ENCODE results near the gene INPPL1.

Gene INPPL1

DNA sequence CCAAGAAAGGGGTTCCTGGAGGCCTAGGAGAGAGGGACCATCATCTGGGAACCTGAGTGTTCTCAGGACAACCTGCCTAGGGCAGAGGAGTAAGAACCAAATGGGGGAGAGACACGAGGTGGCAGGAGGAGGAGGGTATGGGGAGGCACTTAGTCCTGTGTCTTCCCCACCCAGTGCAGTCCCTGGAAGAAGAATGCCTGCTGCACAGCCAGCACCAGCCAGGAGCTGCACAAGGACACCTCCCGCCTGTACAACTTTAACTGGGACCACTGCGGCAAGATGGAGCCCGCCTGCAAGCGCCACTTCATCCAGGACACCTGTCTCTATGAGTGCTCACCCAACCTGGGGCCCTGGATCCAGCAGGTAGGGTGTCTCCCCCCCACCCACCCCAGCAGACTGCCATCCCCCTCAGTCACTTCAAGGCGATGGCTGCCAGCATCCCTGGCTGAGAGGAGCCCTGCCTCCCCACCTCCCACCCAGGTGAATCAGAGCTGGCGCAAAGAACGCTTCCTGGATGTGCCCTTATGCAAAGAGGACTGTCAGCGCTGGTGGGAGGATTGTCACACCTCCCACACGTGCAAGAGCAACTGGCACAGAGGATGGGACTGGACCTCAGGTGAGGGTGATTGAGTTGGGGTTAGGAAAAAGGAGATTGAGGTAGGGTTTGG is 3.7 kb upstream of the INPPL1 start:
- no peak for DNase-seq

DNA sequence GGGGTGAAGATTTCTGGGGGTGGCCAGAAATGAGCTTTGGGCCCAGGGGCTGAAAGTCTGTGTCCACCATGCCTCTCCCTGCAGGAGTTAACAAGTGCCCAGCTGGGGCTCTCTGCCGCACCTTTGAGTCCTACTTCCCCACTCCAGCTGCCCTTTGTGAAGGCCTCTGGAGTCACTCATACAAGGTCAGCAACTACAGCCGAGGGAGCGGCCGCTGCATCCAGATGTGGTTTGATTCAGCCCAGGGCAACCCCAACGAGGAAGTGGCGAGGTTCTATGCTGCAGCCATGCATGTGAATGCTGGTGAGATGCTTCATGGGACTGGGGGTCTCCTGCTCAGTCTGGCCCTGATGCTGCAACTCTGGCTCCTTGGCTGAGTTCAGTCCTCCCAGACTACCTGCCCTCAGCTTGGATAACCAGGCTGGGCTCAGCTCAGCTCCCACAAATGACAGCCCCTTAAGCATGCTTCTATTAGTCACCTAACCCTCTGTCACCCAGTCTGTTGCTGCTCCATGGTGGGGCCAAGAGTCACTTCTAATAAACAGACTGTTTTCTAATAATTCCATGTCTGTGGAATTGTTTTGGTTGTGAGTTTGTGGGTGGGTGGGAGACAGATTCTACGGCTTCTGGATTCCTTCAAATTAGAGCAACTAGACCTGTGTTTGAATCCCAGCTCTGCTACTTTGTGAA is 3.0 kb upstream of the INPPL1 start:
- DNase-seq: no peak

DNA sequence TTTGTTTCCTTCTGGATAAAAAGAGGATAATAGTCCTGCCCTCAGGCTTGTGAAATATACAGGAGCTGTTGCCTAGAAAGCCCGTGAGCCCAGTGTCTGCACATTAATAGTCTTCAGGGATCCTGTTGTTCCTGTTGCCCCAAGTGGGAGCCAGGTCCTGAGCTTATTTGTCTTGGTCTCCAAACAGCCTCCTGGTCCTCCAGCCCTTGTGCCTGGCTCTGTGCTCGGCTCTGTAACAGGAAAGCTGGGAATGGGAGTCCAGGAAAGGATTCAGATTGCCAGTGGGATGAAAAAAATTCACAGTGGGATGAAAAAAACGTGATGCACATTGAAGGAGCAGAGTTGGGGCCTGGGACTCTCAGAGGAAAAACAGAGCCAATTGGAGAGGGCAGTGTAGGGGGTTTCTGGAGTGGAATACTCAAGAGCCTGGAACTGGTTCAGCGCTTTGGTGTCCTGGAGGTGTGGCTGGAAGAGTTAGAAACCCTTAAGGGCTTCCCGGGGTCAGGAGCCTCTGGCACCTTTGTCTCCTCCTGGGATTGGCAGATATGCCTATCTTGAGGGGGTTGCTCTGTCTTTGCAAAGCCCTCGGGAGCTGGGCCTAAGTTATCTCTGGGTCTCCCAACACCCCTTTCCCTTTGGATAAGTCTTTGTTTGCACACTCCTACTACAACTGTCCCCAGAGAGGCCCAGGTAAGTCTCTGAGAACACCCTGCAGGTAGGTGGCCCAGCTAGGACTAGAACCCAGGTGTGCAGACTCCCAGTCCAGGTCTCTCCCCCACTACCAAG is 2.3 kb upstream of the INPPL1 start:
- no peak for DNase-seq

DNA sequence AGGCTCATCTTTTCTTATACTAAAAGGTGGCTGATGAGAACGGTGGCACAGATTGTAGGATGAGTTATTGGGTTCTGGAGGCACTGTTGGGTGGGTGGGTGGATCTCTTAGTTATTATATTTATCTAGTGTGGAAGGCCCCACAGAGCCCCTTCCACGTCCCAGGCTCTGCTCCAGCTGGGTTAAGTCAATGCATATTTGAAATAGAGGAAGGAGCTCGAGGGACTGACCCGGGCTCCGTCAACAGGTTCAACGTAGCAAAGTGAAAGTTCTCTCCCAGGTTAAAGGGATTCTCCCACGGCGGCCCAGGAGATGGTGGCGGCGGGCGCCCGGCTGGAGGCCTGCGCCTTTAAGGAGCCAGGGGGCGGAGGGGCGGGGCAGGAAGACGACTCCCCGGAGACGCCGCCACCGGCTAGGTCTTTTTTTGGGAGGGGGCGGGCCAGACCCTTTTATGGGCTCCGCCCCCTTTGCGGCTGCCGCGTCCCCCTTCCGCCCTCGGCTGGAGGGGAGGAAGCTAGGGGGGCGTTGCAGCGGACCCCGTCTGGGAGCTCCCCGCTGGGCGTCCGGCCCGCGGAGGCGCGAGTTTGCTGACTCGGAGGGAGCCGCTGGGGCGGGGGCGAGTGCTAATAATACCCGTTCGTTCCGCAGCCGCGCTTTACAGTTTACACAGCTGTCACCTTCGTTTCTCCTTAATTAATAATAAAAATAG is 1.5 kb upstream of the INPPL1 start:
- DNase-seq: peak; percentile 59

DNA sequence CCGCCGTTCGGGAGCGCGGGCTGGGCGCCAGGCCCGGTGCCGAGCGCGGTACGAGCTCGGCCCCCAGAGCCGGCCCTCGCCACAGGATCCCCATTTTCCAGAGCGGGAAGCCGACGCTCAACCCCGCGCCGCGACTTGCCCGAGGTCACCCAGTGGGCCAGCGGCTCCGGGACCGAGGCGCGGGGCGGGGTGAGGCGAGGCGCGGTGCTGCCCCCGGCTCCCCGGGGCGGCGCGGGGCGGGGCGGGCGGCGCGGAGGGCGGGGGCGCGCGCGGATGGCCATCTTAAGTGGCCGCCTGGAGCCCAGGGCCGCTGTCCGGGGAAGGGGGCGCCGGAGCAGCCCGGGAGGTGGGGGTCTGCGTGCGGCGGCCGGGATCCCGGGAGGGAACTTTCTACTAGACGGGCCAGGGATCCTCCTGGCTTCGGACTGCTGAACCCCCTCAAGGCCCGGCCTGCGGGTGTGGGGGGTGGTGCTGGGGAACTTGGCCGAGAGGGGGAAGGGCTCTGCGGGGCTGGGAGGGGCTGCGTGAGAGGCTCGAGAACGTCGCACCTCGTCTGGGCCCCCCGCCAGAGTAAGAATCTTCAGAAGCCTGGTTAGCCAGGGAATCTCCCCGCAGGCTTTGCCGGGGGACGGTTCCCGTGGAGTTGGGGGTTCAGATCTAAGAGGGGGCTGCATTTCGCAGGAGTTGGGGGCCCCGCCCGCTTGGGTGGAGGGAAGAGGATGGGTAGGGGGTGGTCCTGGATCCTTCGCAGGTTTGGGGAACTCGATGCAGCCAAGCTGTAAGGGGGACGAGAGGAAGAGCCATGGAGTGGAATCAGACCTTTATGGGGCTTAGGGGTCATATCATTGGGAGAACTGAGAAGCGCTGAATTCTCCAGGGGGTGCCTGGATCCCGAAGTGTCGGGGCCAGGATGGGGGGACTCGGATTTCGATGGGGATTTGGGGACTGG is 678 bp upstream of the INPPL1 start:
- no peak for DNase-seq

DNA sequence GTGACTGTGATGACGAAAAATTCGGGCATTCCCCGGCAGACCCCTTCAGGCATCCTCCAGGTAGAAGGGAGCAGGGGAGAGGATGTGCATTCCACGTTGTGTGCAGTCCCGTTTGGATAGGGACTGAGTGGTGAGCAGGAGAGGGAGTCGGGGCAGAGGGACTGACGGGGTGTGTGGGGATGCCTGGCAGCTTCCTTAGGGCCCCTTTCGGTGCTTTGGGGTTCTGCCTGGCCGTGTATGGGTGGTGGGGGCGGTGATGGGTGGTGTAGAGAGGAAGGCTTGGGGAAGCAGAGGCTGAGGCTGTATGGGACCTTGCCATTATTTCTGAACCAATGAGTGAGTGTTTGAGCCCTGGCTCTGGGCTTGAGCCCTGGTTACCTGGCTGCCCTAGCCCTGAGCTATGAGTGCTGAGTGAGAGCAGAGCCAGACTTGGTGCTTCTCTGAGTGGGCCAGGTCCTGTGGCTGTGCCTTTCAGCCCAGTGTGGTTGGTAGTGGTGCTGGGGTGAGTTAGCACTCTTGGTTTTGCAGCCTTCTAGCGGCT is 914 bp downstream of the INPPL1 start:
- no peak for DNase-seq

DNA sequence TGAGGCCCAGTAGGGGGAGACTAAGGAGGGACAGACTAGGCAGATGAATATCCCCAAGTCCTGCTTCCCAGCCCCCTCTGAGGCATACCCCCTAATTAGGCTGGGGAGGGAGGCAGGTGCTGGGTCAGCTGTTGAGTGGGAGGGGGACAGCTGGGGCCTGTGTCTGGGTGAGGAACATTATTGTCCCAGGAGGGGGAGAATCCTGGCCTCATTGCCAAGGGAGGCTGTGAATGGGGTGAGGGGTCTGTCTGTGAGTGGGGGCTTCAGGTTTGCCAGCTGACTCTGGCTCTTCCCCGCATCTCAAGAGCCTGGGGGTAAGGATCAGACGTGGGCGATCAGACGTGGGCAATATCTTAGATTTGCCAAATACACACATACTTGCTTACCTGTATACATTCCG is 2.1 kb downstream of the INPPL1 start:
- no peak for DNase-seq

DNA sequence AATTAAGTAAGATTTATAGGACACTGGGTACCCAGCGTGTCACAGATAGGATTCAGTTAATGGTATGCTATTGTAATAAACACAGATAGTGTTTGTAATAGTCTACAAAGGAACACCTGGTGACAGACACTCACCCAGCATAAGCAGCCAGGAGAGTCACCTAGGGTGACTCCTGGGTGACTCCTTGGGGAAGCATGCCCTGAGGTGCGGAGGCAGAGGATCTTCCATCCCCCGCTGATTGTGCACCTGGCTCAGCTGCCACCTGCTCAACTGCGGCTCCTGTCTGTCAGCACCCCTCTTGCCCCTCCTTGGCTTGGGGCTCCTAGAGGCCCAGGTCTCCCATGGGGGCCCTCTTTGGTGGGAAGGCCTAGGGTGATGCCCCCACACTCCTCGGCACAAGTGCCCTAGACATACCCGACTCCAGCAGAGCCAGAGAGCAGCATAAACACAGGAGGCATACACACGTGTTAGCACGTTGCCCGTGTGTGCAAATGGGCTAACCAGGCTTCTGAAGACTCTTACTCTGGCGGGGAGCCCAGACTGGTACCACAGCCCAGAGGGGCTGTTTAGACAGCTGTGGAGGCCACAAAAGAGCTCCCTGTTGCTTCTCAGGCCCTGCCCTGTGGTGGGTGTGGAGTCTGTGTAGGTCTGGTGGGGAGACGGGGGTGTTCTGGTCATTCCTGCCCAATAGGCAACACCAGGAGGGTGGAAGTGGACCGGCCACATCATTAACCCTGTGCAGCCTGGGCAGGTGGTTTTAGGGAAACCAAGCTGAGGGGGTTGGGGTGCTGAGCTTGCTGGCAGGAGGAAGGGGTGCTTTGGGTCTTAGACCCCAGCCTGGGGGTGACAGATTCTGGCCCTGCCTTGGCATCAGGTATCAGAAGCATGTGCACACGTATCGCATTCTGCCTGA is 3.0 kb downstream of the INPPL1 start:
- DNase-seq: peak; percentile 61

DNA sequence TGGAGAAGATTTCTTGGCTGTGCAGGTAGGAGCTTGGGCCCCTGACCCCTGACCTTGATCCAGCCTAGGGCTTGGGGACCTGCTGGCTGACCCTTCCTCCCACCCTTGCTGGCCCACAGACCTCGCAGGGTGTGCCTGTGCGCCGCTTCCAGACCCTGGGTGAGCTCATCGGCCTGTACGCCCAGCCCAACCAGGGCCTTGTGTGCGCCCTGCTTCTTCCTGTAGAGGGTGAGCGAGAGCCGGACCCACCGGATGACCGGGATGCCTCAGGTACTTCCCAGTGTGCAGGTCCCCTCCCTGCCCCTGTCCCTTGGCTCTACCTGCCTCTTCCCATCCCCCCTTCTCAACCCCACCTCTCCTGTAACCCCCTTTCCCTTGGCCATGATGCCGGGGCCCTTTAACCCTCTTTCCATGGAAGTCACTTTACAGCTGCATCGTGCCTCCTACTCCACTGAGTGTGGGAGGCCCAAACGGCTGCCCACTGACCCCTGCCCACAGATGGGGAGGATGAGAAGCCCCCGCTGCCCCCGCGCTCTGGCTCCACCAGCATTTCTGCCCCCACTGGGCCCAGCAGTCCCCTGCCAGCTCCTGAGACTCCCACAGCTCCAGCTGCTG is 3.8 kb downstream of the INPPL1 start:
- no peak for DNase-seq

DNA sequence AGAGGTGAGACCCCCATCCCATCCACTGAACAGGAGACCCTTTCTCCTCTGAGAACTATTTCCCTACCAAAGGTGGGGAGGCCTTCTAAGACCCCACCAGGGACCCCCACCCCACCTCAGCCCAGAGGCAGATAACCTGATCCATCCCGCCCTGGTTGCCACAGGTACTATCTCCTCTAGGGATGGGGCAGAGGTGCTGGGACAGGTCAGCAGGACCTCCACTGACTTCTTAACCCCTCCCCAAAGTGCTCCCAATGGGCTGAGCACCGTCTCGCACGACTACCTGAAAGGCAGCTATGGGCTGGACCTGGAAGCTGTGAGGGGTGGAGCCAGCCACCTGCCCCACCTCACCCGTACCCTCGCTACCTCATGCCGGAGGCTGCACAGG is 4.3 kb downstream of the INPPL1 start:
- no peak for DNase-seq

DNA sequence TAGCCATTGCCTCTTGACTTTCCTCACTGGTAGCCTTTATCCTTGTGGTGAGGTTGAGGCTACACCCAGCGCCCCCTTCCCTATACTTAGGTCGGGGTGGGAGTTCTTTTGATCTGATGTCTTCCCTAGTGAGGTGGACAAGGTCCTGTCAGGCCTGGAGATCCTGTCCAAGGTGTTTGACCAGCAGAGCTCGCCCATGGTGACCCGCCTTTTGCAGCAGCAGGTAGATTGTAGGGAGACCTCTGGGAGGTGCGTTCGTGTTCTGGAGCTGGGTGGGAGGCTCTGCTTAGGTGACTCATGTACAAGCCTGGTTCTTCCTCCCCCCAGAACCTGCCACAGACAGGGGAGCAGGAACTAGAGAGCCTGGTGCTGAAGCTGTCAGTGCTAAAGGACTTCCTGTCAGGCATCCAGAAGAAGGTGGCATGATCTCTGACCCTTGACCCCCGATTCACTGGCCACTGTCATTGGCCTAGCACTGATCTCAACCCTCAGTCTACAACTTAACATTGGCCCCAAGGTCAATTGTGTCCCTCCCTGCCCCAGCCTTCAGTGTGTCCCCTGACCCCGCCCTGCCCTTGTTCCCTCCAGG is 4.9 kb downstream of the INPPL1 start:
- DNase-seq: no peak

DNA sequence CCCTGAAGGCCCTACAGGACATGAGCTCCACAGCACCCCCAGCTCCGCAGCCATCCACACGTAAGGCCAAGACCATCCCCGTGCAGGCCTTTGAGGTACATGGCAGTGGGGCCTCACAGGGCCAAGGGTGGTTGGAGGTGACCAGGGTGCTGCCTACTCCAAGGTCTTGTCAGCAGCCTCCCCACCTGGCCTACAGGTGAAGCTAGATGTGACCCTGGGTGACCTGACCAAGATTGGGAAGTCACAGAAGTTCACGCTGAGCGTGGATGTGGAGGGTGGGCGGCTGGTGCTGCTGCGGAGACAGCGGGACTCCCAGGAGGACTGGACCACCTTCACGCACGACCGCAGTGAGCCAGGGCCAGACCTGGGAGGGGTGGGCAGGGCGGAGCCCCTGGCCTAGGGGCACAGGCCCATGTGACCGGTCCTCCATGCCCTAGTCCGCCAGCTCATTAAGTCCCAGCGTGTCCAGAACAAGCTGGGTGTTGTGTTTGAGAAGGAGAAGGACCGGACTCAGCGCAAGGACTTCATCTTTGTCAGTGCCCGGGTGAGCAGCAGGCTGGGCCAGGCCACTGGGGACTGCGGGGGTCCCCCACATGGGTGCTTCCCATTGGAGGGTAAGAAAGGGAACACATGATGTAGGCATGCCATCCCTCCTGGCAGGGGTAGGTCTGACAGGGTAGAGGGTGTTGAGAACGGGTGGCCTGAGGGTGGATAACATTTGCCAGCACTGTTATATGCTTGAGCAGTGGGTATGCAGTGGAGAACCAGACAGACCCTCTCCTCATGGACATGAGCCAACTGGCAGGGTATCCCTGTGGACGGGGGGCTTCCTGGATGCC is 5.6 kb downstream of the INPPL1 start:
- DNase-seq: no peak

DNA sequence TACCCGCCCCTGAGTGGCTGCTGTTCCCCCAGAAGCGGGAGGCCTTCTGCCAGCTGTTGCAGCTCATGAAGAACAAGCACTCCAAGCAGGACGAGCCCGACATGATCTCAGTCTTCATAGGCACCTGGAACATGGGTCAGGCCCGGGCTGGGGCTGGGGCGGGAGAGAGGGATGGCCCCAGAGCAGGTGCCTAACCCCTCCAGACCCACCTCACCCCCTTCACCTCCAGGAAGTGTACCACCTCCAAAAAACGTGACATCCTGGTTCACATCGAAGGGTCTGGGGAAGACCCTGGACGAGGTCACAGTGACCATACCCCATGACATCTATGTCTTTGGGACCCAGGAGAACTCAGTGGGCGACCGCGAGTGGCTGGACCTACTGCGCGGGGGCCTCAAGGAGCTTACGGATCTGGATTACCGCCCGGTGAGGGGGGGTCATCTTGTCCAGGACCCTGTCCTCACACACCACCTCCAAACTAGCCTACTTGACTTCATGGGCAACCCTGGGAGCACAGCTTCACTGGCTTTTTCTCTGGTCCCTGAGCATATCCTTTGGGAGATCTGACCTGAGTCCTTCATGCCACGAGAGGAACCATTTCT is 6.3 kb downstream of the INPPL1 start:
- DNase-seq: no peak

DNA sequence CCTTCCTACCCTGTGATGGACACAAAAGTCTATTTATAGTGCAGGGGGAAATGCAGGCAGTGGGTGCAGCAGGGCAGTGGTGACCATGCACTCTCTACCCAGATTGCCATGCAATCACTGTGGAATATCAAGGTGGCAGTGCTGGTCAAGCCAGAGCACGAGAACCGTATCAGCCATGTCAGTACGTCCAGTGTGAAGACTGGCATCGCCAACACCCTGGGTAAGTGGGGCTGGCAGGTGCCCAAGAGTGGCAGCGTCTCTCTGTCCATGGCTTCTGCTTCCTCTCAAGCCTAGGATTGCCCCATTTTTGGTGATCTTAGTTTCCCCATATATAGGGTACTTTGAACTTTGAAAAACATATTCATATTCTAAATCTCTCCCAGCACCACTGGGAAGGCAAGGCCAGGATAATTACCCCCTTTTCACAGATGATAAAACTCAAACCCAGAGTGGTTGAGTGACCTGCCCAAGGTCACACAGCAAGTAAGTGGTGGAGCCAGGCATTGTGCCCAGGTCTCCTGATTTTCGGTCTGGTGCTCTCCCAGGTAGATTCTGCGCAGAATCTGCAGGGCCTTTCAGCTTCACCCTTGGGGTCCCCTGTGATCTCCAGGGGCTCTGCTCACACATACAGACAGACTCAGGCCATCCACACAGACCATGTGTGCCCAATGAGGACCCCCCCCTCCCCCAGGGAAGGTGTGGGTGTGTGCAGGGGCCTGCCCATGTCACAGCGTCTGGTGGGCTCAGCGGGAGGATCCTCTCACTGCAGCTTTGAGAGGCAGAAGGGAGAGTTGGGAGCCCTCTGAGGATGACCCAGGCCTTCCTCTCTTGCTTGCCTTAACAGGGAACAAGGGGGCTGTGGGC is 7.1 kb downstream of the INPPL1 start:
- DNase-seq: no peak

DNA sequence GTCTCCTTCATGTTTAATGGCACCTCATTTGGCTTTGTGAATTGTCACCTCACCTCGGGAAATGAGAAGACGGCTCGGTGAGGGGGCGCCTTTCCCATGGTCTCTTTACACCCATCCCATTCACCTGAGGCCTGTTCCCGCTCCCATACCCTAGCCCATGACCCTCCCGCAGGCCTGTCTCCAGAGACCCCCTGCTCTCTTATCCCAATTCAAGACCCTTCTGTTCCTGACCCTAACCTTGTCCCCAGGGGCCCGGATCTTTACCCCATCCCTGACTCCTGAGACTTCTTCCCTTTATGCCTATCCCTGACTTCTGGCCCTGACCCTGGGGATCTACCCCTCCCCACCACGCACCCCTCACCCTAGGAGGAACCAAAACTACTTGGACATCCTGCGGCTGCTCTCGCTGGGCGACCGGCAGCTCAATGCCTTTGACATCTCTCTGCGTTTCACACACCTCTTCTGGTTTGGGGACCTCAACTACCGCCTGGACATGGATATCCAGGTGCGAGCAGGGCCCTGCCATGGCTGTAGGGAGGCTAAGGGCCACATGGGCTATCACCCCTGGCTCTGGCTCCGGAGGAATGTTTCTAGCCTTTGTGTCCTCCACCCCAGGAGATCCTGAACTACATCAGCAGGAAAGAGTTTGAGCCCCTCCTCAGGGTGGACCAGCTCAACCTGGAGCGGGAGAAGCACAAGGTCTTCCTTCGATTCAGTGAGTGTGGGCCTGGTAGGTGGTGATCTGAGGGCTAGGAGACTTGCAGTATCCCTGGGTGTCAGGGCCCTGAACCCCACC is 7.9 kb downstream of the INPPL1 start:
- no peak for DNase-seq

DNA sequence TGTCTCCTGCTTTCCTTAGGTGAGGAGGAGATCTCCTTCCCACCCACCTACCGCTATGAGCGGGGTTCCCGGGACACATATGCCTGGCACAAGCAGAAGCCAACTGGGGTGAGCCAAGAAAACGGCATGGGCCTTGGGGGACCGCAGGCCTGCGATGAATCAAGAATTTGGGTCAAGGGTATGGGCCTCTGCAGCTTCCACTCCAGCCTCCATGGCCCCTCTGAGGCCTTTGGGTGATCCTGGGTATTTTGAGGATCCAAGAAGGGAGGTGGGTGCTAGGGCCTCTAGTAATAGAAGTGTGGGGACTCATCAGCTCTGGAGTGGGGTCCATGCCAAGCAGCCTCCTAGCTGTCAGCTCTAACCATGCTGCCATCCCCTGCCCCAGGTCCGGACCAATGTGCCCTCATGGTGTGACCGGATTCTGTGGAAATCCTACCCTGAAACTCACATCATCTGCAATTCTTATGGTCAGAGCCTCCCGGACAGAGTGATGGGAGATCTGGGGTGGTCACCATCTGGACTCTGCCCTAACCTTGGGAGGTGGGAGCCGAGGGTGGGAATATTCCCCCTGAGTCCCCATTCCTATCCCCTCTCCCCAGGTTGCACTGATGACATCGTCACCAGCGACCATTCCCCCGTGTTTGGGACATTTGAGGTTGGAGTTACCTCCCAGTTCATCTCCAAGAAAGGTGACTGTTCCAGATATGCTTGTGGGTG is 8.6 kb downstream of the INPPL1 start:
- no peak for DNase-seq
